PC-9 (cell line): ENCODE data around the gene SLC7A14. TPM values are rescaled to one million over a fixed set of nuclear protein-coding genes. Genes with fewer than 3 reads are reported as not detected.
A peak's percentile ranks its signal among the peaks of the same experiment; 100 is the strongest.

Experiments
- BruUV-seq: library from RNA; stranded (reverse); fragments of 400-500 nt; replicated peaks from 2 replicates; lab custom pipeline; 2021; lab: Mats Ljungman, UMichigan
- CTCF ChIA-PET: fragments of 300-600 bp; sonication (Branson Sonifier 250); formaldehyde crosslinking; loops from one replicate; lab custom pipeline; 2022; ENCODE audit warnings: antibody characterized with exemption; lab: Charles Lee
- POLR2A ChIA-PET: fragments of 300-600 bp; sonication (Branson Sonifier 250); formaldehyde crosslinking; loops from one replicate; lab custom pipeline; 2022; ENCODE audit warnings: antibody characterized with exemption; ENCODE audit not compliant: unreplicated experiment; lab: Charles Lee
- DNase-seq, 2 experiments: peaks; one replicate each; pipeline versions ENCODE4 v3.0.0 to v3.0.0-alpha.2; 2015 to 2022; ENCODE audit warnings: mixed read lengths in 1 of 2
- H2AFZ ChIP-seq: fragments of 200-600 bp; sonication (generic); 2 replicates; pipeline ENCODE4 v1.8.1; 2017; ENCODE audit warnings: antibody characterized with exemption
- H3F3A ChIP-seq: fragments of 200-600 bp; sonication (generic); 2 replicates; pipeline ENCODE4 v1.8.1; 2017; ENCODE audit warnings: antibody characterized with exemption, mild to moderate bottlenecking, low read depth; ENCODE audit not compliant: insufficient read depth
- H3K27ac ChIP-seq: fragments of 200-600 bp; sonication (generic); 2 replicates; pipeline ENCODE4 v1.6.1; 2016; ENCODE audit warnings: mixed run types
- H3K27me3 ChIP-seq: fragments of 200-600 bp; sonication (generic); 2 replicates; pipeline ENCODE4 v1.6.1; 2016; ENCODE audit warnings: low read depth, mixed run types; ENCODE audit not compliant: insufficient read depth
- H3K36me3 ChIP-seq: fragments of 200-600 bp; sonication (generic); 2 replicates; pipeline ENCODE4 v1.6.1; 2016; ENCODE audit warnings: low read depth, mixed run types
- H3K4me1 ChIP-seq: fragments of 200-600 bp; sonication (generic); replicated peaks from 2 replicates; pipeline ENCODE4 v1.6.1; 2016; ENCODE audit warnings: mixed run types; ENCODE audit not compliant: insufficient read depth
- H3K4me2 ChIP-seq: fragments of 200-600 bp; sonication (generic); 2 replicates; pipeline ENCODE4 v1.6.1; 2017; ENCODE audit warnings: mixed run types
- H3K4me3 ChIP-seq: fragments of 200-600 bp; sonication (generic); 2 replicates; pipeline ENCODE4 v1.6.1; 2016; ENCODE audit warnings: mixed run types
- H3K79me2 ChIP-seq: fragments of 200-600 bp; sonication (generic); 2 replicates; pipeline ENCODE4 v1.6.1; 2017; ENCODE audit warnings: low read depth, mixed run types
- H3K9me2 ChIP-seq: fragments of 200-600 bp; sonication (generic); 2 replicates; pipeline ENCODE4 v1.8.1; 2017; ENCODE audit warnings: mild to moderate bottlenecking; ENCODE audit not compliant: insufficient read depth
- H3K9me3 ChIP-seq: fragments of 200-600 bp; sonication (generic); 2 replicates; pipeline ENCODE4 v1.8.1; 2016; ENCODE audit warnings: low read depth; ENCODE audit not compliant: insufficient read depth
- H4K20me1 ChIP-seq: fragments of 200-600 bp; sonication (generic); 2 replicates; pipeline ENCODE4 v1.8.1; 2017; ENCODE audit not compliant: insufficient read depth
- CTCF ChIP-seq: fragments of 200-600 bp; sonication (generic); conservative IDR thresholded peaks from 2 replicates; pipeline ENCODE4 v1.6.1; 2017; ENCODE audit warnings: mixed run types, antibody characterized with exemption, mild to moderate bottlenecking, moderate library complexity
- EZH2 ChIP-seq: fragments of 200-600 bp; sonication (generic); IDR thresholded peaks from 2 replicates; pipeline ENCODE4 v1.8.0; 2017; ENCODE audit warnings: antibody characterized with exemption, low read depth
- intact Hi-C: fragments of 100-400 bp; cut with micrococcal nuclease; formaldehyde crosslinking; loops from one replicate; pipeline ENCODE4 v1.10.0; 2022; ENCODE audit not compliant: unreplicated experiment
- total RNA-seq: library from RNA; stranded (reverse); gene quantifications from 2 replicates; pipeline ENCODE4 v1.2.3, GENCODE V29; 2021

Gene SLC7A14
- total RNA-seq, 1 experiment from 2014 or later: not detected

DNA sequence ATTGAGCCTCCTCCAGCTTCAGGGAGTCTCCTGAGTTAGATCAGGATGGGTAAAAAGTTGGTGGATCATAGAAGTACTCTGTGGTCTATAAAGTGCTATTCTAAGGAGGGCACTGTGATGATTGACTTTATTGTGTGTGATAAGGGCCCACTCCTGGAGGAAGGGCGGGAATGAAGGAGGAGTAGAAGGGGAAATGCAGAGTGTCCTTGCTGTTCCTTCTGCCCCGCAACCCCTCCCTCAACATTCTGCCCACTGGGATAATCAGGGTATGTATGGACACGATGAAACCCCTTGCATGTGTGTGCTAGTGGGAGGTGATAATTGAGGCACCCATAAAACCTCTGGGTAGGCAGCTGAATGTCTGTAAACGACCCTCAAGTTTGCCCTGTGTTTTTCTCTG, 101.0 kb downstream of the SLC7A14 start:
- BruUV-seq: no TSS peak
- no peak overlapping the region for H3K4me3 ChIP-seq
- TF ChIP-seq EZH2 (no peak), CTCF (no peak)

GRCh38 chr3:170483485-170484262, 102.2 kb downstream of the SLC7A14 start:
- Histone ChIP-seq H3K79me2 (no peaks in the 10 kb centered on the region), H3K4me3 (no peak overlapping the region), H3K4me2 (no peak overlapping the region), H4K20me1 (no peaks in the 10 kb centered on the region), H2AFZ (no peak overlapping the region), H3K27ac (no peak overlapping the region), H3K36me3 (no peaks in the 10 kb centered on the region), H3K9me2 (no peaks in the 10 kb centered on the region), H3F3A (0 out of 2 replicates have a peak, but pooled peaks cover 7% of the 10 kb centered on the region), H3K4me1 (peaks cover 7% of the 10 kb centered on the region), H3K27me3 (no peaks in the 10 kb centered on the region), H3K9me3 (no peaks in the 10 kb centered on the region)
- TF ChIP-seq EZH2: no peak
- peak; percentile 36; the same call in 1 of the 2 replicates for TF ChIP-seq CTCF
- no TSS peak for BruUV-seq
- DNase-seq: no peak
- ChIA-PET CTCF (interaction anchor here (0.5 kb wide), 1 partner anchor 143 kb away, joined by 5 read pairs; no protein-coding TSS in a partner anchor), POLR2A (no interaction called here)
- intact Hi-C loops: no loop called here

More for the DNA sequence above, 101.0 kb downstream of the SLC7A14 start:
- CTCF ChIA-PET: interaction anchor here (0.6 kb wide), 1 partner anchor 401 kb away, joined by 3 read pairs; no protein-coding TSS in a partner anchor
- no peaks in the 10 kb centered on the region for H3K36me3 ChIP-seq
- peaks cover 7% of the 10 kb centered on the region; the same call in 1 of the 2 replicates for H3K9me3 ChIP-seq
- no peak overlapping the region for H3K27ac ChIP-seq
- H3F3A ChIP-seq: peaks cover 15% of the 10 kb centered on the region; the same call in 1 of the 2 replicates
- no peaks in the 10 kb centered on the region for H3K27me3 ChIP-seq
- intact Hi-C loops: no loop called here
- no peaks in the 10 kb centered on the region for H3K79me2 ChIP-seq
- H3K4me2 ChIP-seq: no peak overlapping the region
- H4K20me1 ChIP-seq: no peaks in the 10 kb centered on the region
- peaks cover 18% of the 10 kb centered on the region for H3K4me1 ChIP-seq
- no peak for DNase-seq
- no peaks in the 10 kb centered on the region for H3K9me2 ChIP-seq
- no peak overlapping the region for H2AFZ ChIP-seq
- POLR2A ChIA-PET: no interaction called here

DNA sequence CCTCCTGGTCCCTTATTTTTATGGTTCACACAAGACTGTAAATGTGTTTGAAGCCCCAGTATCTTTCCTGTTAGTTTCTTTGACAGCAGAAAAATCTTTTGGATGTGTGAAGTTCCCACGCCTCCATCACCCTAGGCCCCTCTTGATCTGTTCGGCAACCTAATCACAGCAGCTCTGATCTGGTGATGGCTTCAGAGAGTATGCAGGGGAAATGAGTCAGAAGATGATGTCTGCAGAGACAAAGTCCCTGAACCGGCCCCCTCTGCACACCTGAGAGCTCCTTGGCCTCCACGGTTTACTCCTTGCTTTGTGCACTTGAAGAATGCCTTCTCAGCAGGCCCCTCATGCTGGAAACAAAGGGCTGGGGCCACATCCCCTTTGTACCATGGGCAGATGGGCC, 103.7 kb downstream of the SLC7A14 start:
- H3K27ac ChIP-seq: no peak overlapping the region
- H3K79me2 ChIP-seq: no peaks in the 10 kb centered on the region
- no peaks in the 10 kb centered on the region for H3K9me2 ChIP-seq
- no peaks in the 10 kb centered on the region for H3F3A ChIP-seq
- H2AFZ ChIP-seq: no peak overlapping the region
- TF ChIP-seq CTCF (no peak), EZH2 (no peak)
- ChIA-PET CTCF (no interaction called here), POLR2A (no interaction called here)
- no peaks in the 10 kb centered on the region for H3K4me1 ChIP-seq
- no peaks in the 10 kb centered on the region for H3K36me3 ChIP-seq
- no peak overlapping the region for H3K4me2 ChIP-seq
- no peak for DNase-seq
- no peak overlapping the region for H3K4me3 ChIP-seq
- intact Hi-C loops: no loop called here
- H4K20me1 ChIP-seq: no peaks in the 10 kb centered on the region
- H3K27me3 ChIP-seq: no peaks in the 10 kb centered on the region
- H3K9me3 ChIP-seq: no peaks in the 10 kb centered on the region
- BruUV-seq: no TSS peak
